ENCODE results near the gene PTPN12.

PTPN12 gene

GRCh38 chr7:77665161-77665560 is 128.1 kb downstream of the PTPN12 start:
- DNase-seq = no peak

- no peak for DNase-seq
Observed at GRCh38 chr7:77667459-77668086, 130.5 kb downstream of the PTPN12 start.

- no peak for DNase-seq
Observed at GRCh38 chr7:77674878-77675277, 137.8 kb downstream of the PTPN12 start.

- DNase-seq = no peak
Observed at GRCh38 chr7:77679608-77680007, 142.5 kb downstream of the PTPN12 start.

GRCh38 chr7:77680266-77680665 is 143.2 kb downstream of the PTPN12 start:
- DNase-seq = no peak

- DNase-seq = no peak
Observed at GRCh38 chr7:77684030-77684429, 146.9 kb downstream of the PTPN12 start.

- no peak for DNase-seq
Observed at GRCh38 chr7:77685233-77685632, 148.1 kb downstream of the PTPN12 start.

- no peak for DNase-seq
Observed at GRCh38 chr7:77687100-77687746, 150.1 kb downstream of the PTPN12 start.

- DNase-seq = no peak
Observed at GRCh38 chr7:77687747-77688144, 150.7 kb downstream of the PTPN12 start.
